CD4-positive, alpha-beta T cell (primary cell): ENCODE results near the gene VPS37D. TPM values are rescaled to one million over a fixed set of nuclear protein-coding genes. Genes with fewer than 3 reads are reported as not detected.

Experiments used
- ATAC-seq: fragments of 200-7000 bp; cut with Tn5 transposase; one replicate; pipeline ENCODE4 v1.10.0; 2022; ENCODE audit warnings: mild to moderate bottlenecking; ENCODE audit not compliant: poor library complexity
- CTCF ChIA-PET: fragments of 350-600 bp; sonication (Branson Sonifier 250); formaldehyde crosslinking; loops from one replicate; lab custom pipeline; 2021; ENCODE audit warnings: antibody characterized with exemption, inconsistent platforms; lab: Charles Lee
- POLR2A ChIA-PET: fragments of 350-600 bp; sonication (Branson Sonifier 250); formaldehyde crosslinking; loops from one replicate; lab custom pipeline; 2021; ENCODE audit warnings: antibody characterized with exemption, inconsistent platforms; lab: Charles Lee
- DNase-seq, 14 experiments: peaks; one replicate each; pipeline ENCODE4 v3.0.0-alpha.2; 2013 to 2020; ENCODE audit warnings: mixed read lengths in 2 of 14
- H3K27ac ChIP-seq, 2 donors: one replicate each; pipeline versions ENCODE4 v1.5.1 to v1.7.0; 2013; ENCODE audit warnings: low read length in 2 of 2, low read depth in 1 of 2, mild to moderate bottlenecking in 1 of 2
- H3K27me3 ChIP-seq, 2 experiments: 1 replicate in 1 of 2; 2 replicates in 1 of 2; pipeline versions ENCODE4 v1.6.1 to v1.7.0; 2013; ENCODE audit warnings: low read length in 2 of 2, control low read depth in 1 of 2, mild to moderate bottlenecking in 1 of 2, moderate library complexity in 1 of 2; ENCODE audit not compliant: insufficient read depth in 2 of 2, control insufficient read depth in 1 of 2
- H3K36me3 ChIP-seq: one replicate; pipeline ENCODE4 v1.6.1; 2013; ENCODE audit warnings: low read length, control low read depth; ENCODE audit not compliant: insufficient read depth
- H3K4me1 ChIP-seq: one replicate; pipeline ENCODE4 v1.6.1; 2013; ENCODE audit warnings: low read length, control low read depth; ENCODE audit not compliant: insufficient read depth
- H3K4me3 ChIP-seq: one replicate; pipeline ENCODE4 v1.5.1; 2013; ENCODE audit warnings: mild to moderate bottlenecking, low read length, moderate library complexity
- H3K9me3 ChIP-seq, 2 experiments: 1 replicate in 1 of 2; 2 replicates in 1 of 2; pipeline versions ENCODE4 v1.6.1 to v1.7.0; 2013; ENCODE audit warnings: low read length in 2 of 2, mild to moderate bottlenecking in 2 of 2, control low read depth in 1 of 2, moderate library complexity in 1 of 2; ENCODE audit not compliant: control insufficient read depth in 1 of 2, insufficient read depth in 1 of 2
- H3K27ac Mint-ChIP-seq: one replicate; pipeline ENCODE4 v1.8.0; 2020; ENCODE audit warnings: mixed read lengths
- H3K27me3 Mint-ChIP-seq: one replicate; pipeline ENCODE4 v1.8.0; 2021; ENCODE audit warnings: mixed read lengths
- H3K36me3 Mint-ChIP-seq: one replicate; pipeline ENCODE4 v1.8.0; 2021; ENCODE audit warnings: low read depth, mixed read lengths
- H3K4me1 Mint-ChIP-seq: one replicate; pipeline ENCODE4 v1.8.0; 2021; ENCODE audit warnings: low read depth, mixed read lengths
- H3K4me3 Mint-ChIP-seq: one replicate; pipeline ENCODE4 v1.8.0; 2020; ENCODE audit warnings: mild to moderate bottlenecking, mixed read lengths
- H3K9me3 Mint-ChIP-seq: one replicate; pipeline ENCODE4 v1.8.0; 2020; ENCODE audit warnings: mixed read lengths
- intact Hi-C, 2 experiments: fragments of 100-400 bp; cut with DNase I in 1 of 2; cut with micrococcal nuclease in 1 of 2; formaldehyde crosslinking; loops; one replicate each; pipeline versions ENCODE4 v1.15.1 to v1.9.0; 2023 to 2025; cut with DNase I, micrococcal nuclease
- total RNA-seq, 174 experiments: library from RNA in 2 of 174; stranded (reverse) in 2 of 174; gene quantifications; one replicate each; pipeline ENCODE4 v1.2.3 and lab custom pipeline; 2021 to 2026
- TF ChIP-seq, protein P1 (sequence below): fragments of 200-600 bp; IDR thresholded peaks from one replicate; pipeline ENCODE4 v1.8.0; 2022; ENCODE audit warnings: antibody characterized with exemption, mild to moderate bottlenecking

VPS37D gene
- total RNA-seq, 2 experiments from 2014 or later: 0.81 to 0.96 TPM

DNA sequence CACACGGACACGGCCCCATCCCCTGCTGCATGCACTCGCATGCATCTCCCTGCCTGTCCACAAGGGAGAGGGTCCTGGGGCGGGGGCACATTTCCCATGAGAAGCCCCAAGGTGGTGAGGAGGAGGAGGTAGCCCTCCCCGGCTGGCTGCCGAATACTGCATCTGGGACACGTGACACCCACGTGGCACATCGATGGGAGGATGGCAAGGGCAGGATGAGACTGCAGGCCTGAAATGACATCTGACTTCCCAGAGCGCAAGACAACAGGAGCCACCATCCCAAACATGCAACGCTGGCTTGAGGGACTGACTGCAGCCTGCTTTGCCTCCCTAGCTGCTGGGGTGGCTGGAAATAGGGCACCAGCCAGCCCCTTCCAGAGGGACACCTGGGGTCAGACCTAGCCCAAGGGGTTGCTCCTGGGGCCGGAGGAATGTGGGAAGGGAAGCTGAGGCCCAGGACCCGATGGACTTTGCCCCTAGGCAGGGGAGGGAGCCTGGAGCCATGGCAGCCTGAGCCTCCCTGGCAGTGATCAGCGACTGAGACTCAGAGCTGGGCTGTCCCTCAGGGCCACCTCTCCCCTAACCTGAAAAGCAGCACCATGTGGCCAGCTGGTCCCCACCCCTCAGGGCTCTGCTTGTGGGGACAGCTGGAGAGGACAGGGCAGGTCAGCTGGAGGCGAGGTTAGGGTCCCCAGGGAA is 31.9 kb downstream of the VPS37D start:
- no peak overlapping the region for H3K27ac Mint-ChIP-seq
- Histone ChIP-seq H3K4me3 (no peak overlapping the region), H3K27ac (no peak overlapping the region), H3K4me1 (peaks cover 4% of the 10 kb centered on the region), H3K27me3 (no peaks in the 10 kb centered on the region), H3K9me3 (no peaks in the 10 kb centered on the region), H3K36me3 (peaks cover 56% of the 10 kb centered on the region)
- no peak overlapping the region for H3K4me3 Mint-ChIP-seq
- H3K4me1 Mint-ChIP-seq: peaks cover 4% of the 10 kb centered on the region
- CTCF ChIA-PET: no interaction called here
- H3K36me3 Mint-ChIP-seq: peaks cover 59% of the 10 kb centered on the region
- no peaks in the 10 kb centered on the region for H3K27me3 Mint-ChIP-seq
- H3K9me3 Mint-ChIP-seq: no peaks in the 10 kb centered on the region
- POLR2A ChIA-PET: no interaction called here
- DNase-seq: no peak
- no peak for ATAC-seq
- TF ChIP-seq, protein P1, sequence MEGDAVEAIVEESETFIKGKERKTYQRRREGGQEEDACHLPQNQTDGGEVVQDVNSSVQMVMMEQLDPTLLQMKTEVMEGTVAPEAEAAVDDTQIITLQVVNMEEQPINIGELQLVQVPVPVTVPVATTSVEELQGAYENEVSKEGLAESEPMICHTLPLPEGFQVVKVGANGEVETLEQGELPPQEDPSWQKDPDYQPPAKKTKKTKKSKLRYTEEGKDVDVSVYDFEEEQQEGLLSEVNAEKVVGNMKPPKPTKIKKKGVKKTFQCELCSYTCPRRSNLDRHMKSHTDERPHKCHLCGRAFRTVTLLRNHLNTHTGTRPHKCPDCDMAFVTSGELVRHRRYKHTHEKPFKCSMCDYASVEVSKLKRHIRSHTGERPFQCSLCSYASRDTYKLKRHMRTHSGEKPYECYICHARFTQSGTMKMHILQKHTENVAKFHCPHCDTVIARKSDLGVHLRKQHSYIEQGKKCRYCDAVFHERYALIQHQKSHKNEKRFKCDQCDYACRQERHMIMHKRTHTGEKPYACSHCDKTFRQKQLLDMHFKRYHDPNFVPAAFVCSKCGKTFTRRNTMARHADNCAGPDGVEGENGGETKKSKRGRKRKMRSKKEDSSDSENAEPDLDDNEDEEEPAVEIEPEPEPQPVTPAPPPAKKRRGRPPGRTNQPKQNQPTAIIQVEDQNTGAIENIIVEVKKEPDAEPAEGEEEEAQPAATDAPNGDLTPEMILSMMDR: no peak
- intact Hi-C loops: no loop called here

DNA sequence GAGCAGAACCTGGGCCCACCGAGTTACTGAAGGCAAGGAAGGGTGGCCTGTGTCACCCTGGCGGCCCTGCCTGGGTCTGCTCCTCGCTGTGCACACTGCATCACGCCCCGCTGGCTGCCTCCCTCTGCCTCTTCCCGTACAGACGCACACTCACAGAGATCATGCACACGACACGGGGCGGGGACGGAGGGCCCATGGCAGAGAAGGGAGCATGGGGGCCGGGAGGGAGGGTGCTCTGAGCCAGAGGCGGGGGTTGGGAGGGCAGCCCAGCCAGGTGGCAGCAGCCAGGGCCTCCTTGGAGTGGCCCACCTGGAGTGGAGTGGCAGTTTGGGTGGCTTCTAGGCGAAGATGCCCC is 32.4 kb downstream of the VPS37D start:
- TF ChIP-seq, protein P1: no peak
- POLR2A ChIA-PET: no interaction called here
- Mint-ChIP-seq H3K27me3 (no peaks in the 10 kb centered on the region), H3K36me3 (peaks cover 54% of the 10 kb centered on the region), H3K27ac (no peak overlapping the region), H3K9me3 (no peaks in the 10 kb centered on the region), H3K4me3 (no peak overlapping the region), H3K4me1 (peaks cover 4% of the 10 kb centered on the region)
- ATAC-seq (no peak), DNase-seq (no peak)
- no peaks in the 10 kb centered on the region for H3K9me3 ChIP-seq
- no peaks in the 10 kb centered on the region for H3K27me3 ChIP-seq
- H3K4me3 ChIP-seq: no peak overlapping the region
- intact Hi-C loops: no loop called here
- H3K4me1 ChIP-seq: peaks cover 4% of the 10 kb centered on the region
- H3K36me3 ChIP-seq: peaks cover 51% of the 10 kb centered on the region
- H3K27ac ChIP-seq: no peak overlapping the region
- CTCF ChIA-PET: no interaction called here

DNA sequence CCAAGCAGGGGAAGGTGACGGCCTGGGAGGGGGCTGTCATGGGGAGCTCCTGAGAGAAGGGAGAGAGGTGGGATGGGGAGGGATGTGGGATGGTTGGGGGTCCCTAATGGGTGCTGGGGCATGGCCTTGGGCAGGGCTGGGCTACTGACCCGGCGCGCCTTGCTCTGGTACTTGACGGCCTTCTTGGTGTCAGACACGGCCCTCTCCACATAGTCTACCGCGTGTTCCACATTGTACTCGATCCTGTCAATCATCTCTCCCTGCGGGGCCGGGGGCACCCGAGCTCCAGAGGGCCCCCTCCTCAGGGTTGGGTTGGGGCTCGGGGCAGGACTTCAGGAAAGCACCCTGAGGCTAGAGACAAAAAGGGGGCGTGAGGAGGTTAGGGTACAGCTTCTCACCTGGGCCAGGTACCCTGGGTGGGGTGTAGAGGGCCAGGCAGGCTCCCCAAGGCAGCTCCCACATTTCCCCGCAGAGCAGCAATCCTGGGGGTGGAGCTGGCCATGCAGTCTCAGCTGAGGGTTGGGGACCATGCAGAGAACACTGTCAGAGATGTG is 33.0 kb downstream of the VPS37D start:
- intact Hi-C loops: no loop called here
- POLR2A ChIA-PET: no interaction called here
- Histone ChIP-seq H3K4me1 (peaks cover 4% of the 10 kb centered on the region), H3K27me3 (no peaks in the 10 kb centered on the region), H3K27ac (no peak overlapping the region), H3K9me3 (no peaks in the 10 kb centered on the region), H3K4me3 (no peak overlapping the region), H3K36me3 (peaks cover 47% of the 10 kb centered on the region)
- Mint-ChIP-seq H3K27me3 (no peaks in the 10 kb centered on the region), H3K27ac (no peak overlapping the region), H3K36me3 (peaks cover 48% of the 10 kb centered on the region), H3K4me3 (no peak overlapping the region), H3K9me3 (no peaks in the 10 kb centered on the region), H3K4me1 (peaks cover 3% of the 10 kb centered on the region)
- DNase-seq (no peak), ATAC-seq (no peak)
- TF ChIP-seq, protein P1: no peak
- CTCF ChIA-PET: interaction anchor here (0.9 kb wide), 1 partner anchor 34 kb away, joined by 3 read pairs; no protein-coding TSS in a partner anchor
